SK-N-SH (cell line): ENCODE results near the gene ARPC2. TPM values are rescaled to one million over a fixed set of nuclear protein-coding genes. Genes with fewer than 3 reads are reported as not detected.

ENCODE experiments used
- CTCF ChIA-PET: fragments of 300-600, 350-600 bp; formaldehyde crosslinking; extraction: SDS; loops from one replicate; lab custom pipeline; 2021; lab: Yijun Ruan, JAX
- POLR2A ChIA-PET: fragments of 350-600 bp; sonication (Branson Sonifier 250); formaldehyde crosslinking; extraction: SDS; loops from one replicate; lab custom pipeline; 2020; ENCODE audit warnings: antibody characterized with exemption, inconsistent platforms; lab: Yijun Ruan, JAX
- DNase-seq: peaks from one replicate; pipeline ENCODE4 v3.0.0; 2012
- H2AFZ ChIP-seq: fragments of 200-600 bp; sonication (generic); 2 replicates; pipeline ENCODE4 v1.8.1; 2016; ENCODE audit warnings: antibody characterized with exemption, mild to moderate bottlenecking, low read depth
- H3F3A ChIP-seq: fragments of 200-600 bp; sonication (generic); replicated peaks from 2 replicates; pipeline ENCODE3; 2016; ENCODE audit warnings: antibody characterized with exemption, mild to moderate bottlenecking; ENCODE audit not compliant: insufficient read depth
- H3K27ac ChIP-seq, 2 experiments: fragments of 200-500 bp in 1 of 2; fragments of 200-600 bp in 1 of 2; sonication (Bioruptor generic) in 1 of 2; sonication (generic), shearing (Covaris generic) in 1 of 2; 2 replicates each; pipeline versions ENCODE4 v1.5.1 to v1.6.1; 2014 to 2016; ENCODE audit warnings: low read depth in 2 of 2, inconsistent platforms in 1 of 2, low read length in 1 of 2, mild to moderate bottlenecking in 1 of 2, mixed read lengths in 1 of 2
- H3K27me3 ChIP-seq: fragments of 200-600 bp; sonication (generic), shearing (Covaris generic); 2 replicates; pipeline ENCODE4 v1.6.1; 2016; ENCODE audit warnings: mixed run types; ENCODE audit not compliant: insufficient read depth
- H3K36me3 ChIP-seq, 2 experiments: fragments of 200-500 bp in 1 of 2; fragments of 200-600 bp in 1 of 2; sonication (Bioruptor generic) in 1 of 2; sonication (generic) in 1 of 2; replicated peaks in 1 of 2; 2 replicates each; pipeline versions ENCODE3 to v1.5.1; 2014 to 2016; ENCODE audit warnings: low read length in 1 of 2, mild to moderate bottlenecking in 1 of 2; ENCODE audit not compliant: insufficient read depth in 2 of 2, control insufficient read depth in 1 of 2
- H3K4me1 ChIP-seq, 2 experiments: fragments of 200-500 bp in 1 of 2; fragments of 200-600 bp in 1 of 2; sonication (Bioruptor generic) in 1 of 2; sonication (generic), shearing (Covaris generic) in 1 of 2; 2 replicates each; pipeline versions ENCODE4 v1.5.1 to v1.6.1; 2014 to 2016; ENCODE audit warnings: low read depth in 1 of 2, low read length in 1 of 2, mixed run types in 1 of 2; ENCODE audit not compliant: insufficient read depth in 2 of 2, control insufficient read depth in 1 of 2
- H3K4me2 ChIP-seq: fragments of 200-600 bp; sonication (generic), shearing (Covaris generic); 2 replicates; pipeline ENCODE4 v1.6.1; 2017; ENCODE audit warnings: mixed run types
- H3K4me3 ChIP-seq, 2 experiments: fragments of 200-500 bp in 1 of 2; fragments of 200-600 bp in 1 of 2; sonication (Bioruptor generic) in 1 of 2; sonication (generic), shearing (Covaris generic) in 1 of 2; 2 replicates each; pipeline versions ENCODE4 v1.5.1 to v1.8.1; 2014 to 2016; ENCODE audit warnings: low read depth in 2 of 2, inconsistent platforms in 1 of 2, low read length in 1 of 2, mild to moderate bottlenecking in 1 of 2, mixed read lengths in 1 of 2, moderate library complexity in 1 of 2
- H3K79me2 ChIP-seq: fragments of 200-600 bp; sonication (generic); 2 replicates; pipeline ENCODE4 v1.8.1; 2017; ENCODE audit warnings: mild to moderate bottlenecking; ENCODE audit not compliant: insufficient read depth
- H3K9ac ChIP-seq: fragments of 200-600 bp; sonication (generic); 2 replicates; pipeline ENCODE4 v1.6.1; 2017; ENCODE audit warnings: mixed run types
- H3K9me2 ChIP-seq: fragments of 200-600 bp; sonication (generic); 2 replicates; pipeline ENCODE4 v1.6.1; 2017; ENCODE audit warnings: mixed run types
- H3K9me3 ChIP-seq: fragments of 200-600 bp; sonication (generic); 2 replicates; pipeline ENCODE4 v1.6.1; 2017; ENCODE audit warnings: mixed run types, mild to moderate bottlenecking, moderate library complexity
- H4K20me1 ChIP-seq: fragments of 200-600 bp; sonication (generic); 2 replicates; pipeline ENCODE4 v1.6.1; 2017; ENCODE audit warnings: mild to moderate bottlenecking, mixed run types; ENCODE audit not compliant: insufficient read depth
- CTCF ChIP-seq: fragments of 200-600 bp; sonication (generic); IDR thresholded peaks from 2 replicates; pipeline ENCODE4 v1.6.1; 2017; ENCODE audit warnings: antibody characterized with exemption, mild to moderate bottlenecking, moderate library complexity
- EP300 ChIP-seq, 2 experiments: IDR thresholded peaks; 2 replicates each; pipeline versions ENCODE4 v1.4.0 to v1.6.1; 2012; ENCODE audit warnings: borderline replicate concordance in 1 of 2, low read depth in 1 of 2, low read length in 1 of 2
- FOSL2 ChIP-seq: IDR thresholded peaks from 2 replicates; pipeline ENCODE4 v1.4.0; 2012; ENCODE audit warnings: low read depth, mild to moderate bottlenecking, moderate library complexity, borderline replicate concordance
- FOXJ3 ChIP-seq: sonication (generic); formaldehyde crosslinking; IDR thresholded peaks from 2 replicates; pipeline ENCODE4 v1.5.1; 2020; ENCODE audit warnings: mild to moderate bottlenecking, missing genetic modification reagents
- MEF2A ChIP-seq: IDR thresholded peaks from 2 replicates; pipeline ENCODE4 v1.4.0; 2012; ENCODE audit warnings: low read depth, borderline replicate concordance
- POLR2AphosphoS5 ChIP-seq: IDR thresholded peaks from 2 replicates; pipeline ENCODE4 v1.6.1; 2012; ENCODE audit warnings: low read depth, low read length
- RAD21 ChIP-seq: IDR thresholded peaks from 2 replicates; pipeline ENCODE4 v1.6.1; 2012; ENCODE audit warnings: mild to moderate bottlenecking, low read length
- RFX5 ChIP-seq: IDR thresholded peaks from 2 replicates; pipeline ENCODE4 v1.6.1; 2012; ENCODE audit warnings: mild to moderate bottlenecking, improper control_type of control experiment, low read length
- SIN3A ChIP-seq: IDR thresholded peaks from 2 replicates; pipeline ENCODE4 v1.6.1; 2012; ENCODE audit warnings: low read depth, mild to moderate bottlenecking, low read length, moderate library complexity, borderline replicate concordance
- SMC3 ChIP-seq: IDR thresholded peaks from 2 replicates; pipeline ENCODE4 v1.6.1; 2012; ENCODE audit warnings: low read depth, low read length, improper control_type of control experiment
- WGBS: methylation state at CpG from one replicate; pipeline ENCODE4 v1.1.6; 2017; ENCODE audit warnings: low lambda C conversion rate; 5-methylcytosine and 5-hydroxymethylcytosine counted together
- polyA plus RNA-seq, 3 experiments: library from polyadenylated mRNA; depleted of rRNA; stranded (reverse); fragments of >200 nt; gene quantifications; 2 replicates each; pipeline ENCODE4 v1.2.3, GENCODE V29; 2012
- TF ChIP-seq, protein P1 (sequence below): IDR thresholded peaks from 2 replicates; pipeline ENCODE4 v1.4.0; 2012; ENCODE audit warnings: low read depth, borderline replicate concordance
- TF ChIP-seq, protein P2 (sequence below): IDR thresholded peaks from 2 replicates; pipeline ENCODE4 v1.6.1; 2012; ENCODE audit warnings: mild to moderate bottlenecking, low read depth, low read length, moderate library complexity

Gene ARPC2
- polyA plus RNA-seq, 1 of the 3 experiments (the other 2 are of a cell fraction) = 319 TPM

- no peak overlapping the region for H3K27ac ChIP-seq
- POLR2A ChIA-PET = no interaction called here
- no peak overlapping the region for H3K4me3 ChIP-seq
- WGBS = 67% methylated on average over 4 of the region's 4 CpGs
- H4K20me1 ChIP-seq = no peaks in the 10 kb centered on the region
- CTCF ChIA-PET = interaction anchor here (0.6 to 1.1 kb wide), 3 partner anchors 16 to 72 kb away, joined by 3 read pairs; partner anchors contain the start of gene ARPC2
- H3F3A ChIP-seq = no peaks in the 10 kb centered on the region
- TF ChIP-seq, protein P1, sequence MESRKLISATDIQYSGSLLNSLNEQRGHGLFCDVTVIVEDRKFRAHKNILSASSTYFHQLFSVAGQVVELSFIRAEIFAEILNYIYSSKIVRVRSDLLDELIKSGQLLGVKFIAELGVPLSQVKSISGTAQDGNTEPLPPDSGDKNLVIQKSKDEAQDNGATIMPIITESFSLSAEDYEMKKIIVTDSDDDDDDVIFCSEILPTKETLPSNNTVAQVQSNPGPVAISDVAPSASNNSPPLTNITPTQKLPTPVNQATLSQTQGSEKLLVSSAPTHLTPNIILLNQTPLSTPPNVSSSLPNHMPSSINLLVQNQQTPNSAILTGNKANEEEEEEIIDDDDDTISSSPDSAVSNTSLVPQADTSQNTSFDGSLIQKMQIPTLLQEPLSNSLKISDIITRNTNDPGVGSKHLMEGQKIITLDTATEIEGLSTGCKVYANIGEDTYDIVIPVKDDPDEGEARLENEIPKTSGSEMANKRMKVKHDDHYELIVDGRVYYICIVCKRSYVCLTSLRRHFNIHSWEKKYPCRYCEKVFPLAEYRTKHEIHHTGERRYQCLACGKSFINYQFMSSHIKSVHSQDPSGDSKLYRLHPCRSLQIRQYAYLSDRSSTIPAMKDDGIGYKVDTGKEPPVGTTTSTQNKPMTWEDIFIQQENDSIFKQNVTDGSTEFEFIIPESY = no peak
- TF ChIP-seq SIN3A = no peak
- no peak for TF ChIP-seq SMC3
- TF ChIP-seq MEF2A = no peak
- H3K27me3 ChIP-seq = peaks cover 13% of the 10 kb centered on the region; the same call in 1 of the 2 replicates
- H3K36me3 ChIP-seq = no peaks in the 10 kb centered on the region
- no peaks in the 10 kb centered on the region for H3K79me2 ChIP-seq
- H3K4me1 ChIP-seq = no peaks in the 10 kb centered on the region
- DNase-seq = no peak
- no peak overlapping the region for H2AFZ ChIP-seq
- no peak overlapping the region for H3K9ac ChIP-seq
- H3K4me2 ChIP-seq = no peak overlapping the region
- H3K9me3 ChIP-seq = no peaks in the 10 kb centered on the region
- no peaks in the 10 kb centered on the region for H3K9me2 ChIP-seq
These were observed 29.5 kb upstream of the ARPC2 start for GRCh38 chr2:218187296-218188015.

- H3K9me2 ChIP-seq = no peaks in the 10 kb centered on the region
- no peak overlapping the region for H3K9ac ChIP-seq
- peaks cover 7% of the 10 kb centered on the region; the same call in 1 of the 2 replicates for H3K27me3 ChIP-seq
- no peak for DNase-seq
- ChIA-PET CTCF (interaction anchor here (1.8 kb wide), 1 partner anchor 21 kb away, joined by 5 read pairs; no protein-coding TSS in a partner anchor), POLR2A (no interaction called here)
- no peak overlapping the region for H3K27ac ChIP-seq
- no peak overlapping the region for H3K4me2 ChIP-seq
- WGBS = 88% methylated on average over 2 of the region's 2 CpGs
- H2AFZ ChIP-seq = no peak overlapping the region
- TF ChIP-seq EP300 (IDR thresholded peaks at IDR 0.05; ENCODE audit: borderline replicate concordance in 1 of 2, low read depth in 1 of 2, low read length in 1 of 2) (no peak), SMC3 (no peak), RFX5 (no peak), FOXJ3 (CRISPR knock-in tag) (no peak), CTCF (no peak), RAD21 (no peak), FOSL2 (no peak), POLR2AphosphoS5 (no peak)
- TF ChIP-seq, protein P2, sequence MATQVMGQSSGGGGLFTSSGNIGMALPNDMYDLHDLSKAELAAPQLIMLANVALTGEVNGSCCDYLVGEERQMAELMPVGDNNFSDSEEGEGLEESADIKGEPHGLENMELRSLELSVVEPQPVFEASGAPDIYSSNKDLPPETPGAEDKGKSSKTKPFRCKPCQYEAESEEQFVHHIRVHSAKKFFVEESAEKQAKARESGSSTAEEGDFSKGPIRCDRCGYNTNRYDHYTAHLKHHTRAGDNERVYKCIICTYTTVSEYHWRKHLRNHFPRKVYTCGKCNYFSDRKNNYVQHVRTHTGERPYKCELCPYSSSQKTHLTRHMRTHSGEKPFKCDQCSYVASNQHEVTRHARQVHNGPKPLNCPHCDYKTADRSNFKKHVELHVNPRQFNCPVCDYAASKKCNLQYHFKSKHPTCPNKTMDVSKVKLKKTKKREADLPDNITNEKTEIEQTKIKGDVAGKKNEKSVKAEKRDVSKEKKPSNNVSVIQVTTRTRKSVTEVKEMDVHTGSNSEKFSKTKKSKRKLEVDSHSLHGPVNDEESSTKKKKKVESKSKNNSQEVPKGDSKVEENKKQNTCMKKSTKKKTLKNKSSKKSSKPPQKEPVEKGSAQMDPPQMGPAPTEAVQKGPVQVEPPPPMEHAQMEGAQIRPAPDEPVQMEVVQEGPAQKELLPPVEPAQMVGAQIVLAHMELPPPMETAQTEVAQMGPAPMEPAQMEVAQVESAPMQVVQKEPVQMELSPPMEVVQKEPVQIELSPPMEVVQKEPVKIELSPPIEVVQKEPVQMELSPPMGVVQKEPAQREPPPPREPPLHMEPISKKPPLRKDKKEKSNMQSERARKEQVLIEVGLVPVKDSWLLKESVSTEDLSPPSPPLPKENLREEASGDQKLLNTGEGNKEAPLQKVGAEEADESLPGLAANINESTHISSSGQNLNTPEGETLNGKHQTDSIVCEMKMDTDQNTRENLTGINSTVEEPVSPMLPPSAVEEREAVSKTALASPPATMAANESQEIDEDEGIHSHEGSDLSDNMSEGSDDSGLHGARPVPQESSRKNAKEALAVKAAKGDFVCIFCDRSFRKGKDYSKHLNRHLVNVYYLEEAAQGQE = no peak
- no peaks in the 10 kb centered on the region for H3K79me2 ChIP-seq
- no peaks in the 10 kb centered on the region for H3K4me1 ChIP-seq
- no peaks in the 10 kb centered on the region for H4K20me1 ChIP-seq
- no peaks in the 10 kb centered on the region for H3K9me3 ChIP-seq
- no peak overlapping the region for H3K4me3 ChIP-seq
- H3K36me3 ChIP-seq = no peaks in the 10 kb centered on the region
- no peaks in the 10 kb centered on the region for H3F3A ChIP-seq
These were observed 28.5 kb upstream of the ARPC2 start for GRCh38 chr2:218188528-218188927.
